Aorta (tissue), 5 donors: Measurements from ENCODE around the gene MOB1A. TPM values are rescaled to one million over a fixed set of nuclear protein-coding genes. Genes with fewer than 3 reads are reported as not detected.
A peak's percentile ranks its signal among the peaks of the same experiment; 100 is the strongest.

Experiments
- ATAC-seq: fragments of 200-7000 bp; cut with Tn5 transposase; one replicate; pipeline ENCODE4 v1.9.1; 2022; ENCODE audit warnings: moderate library complexity; ENCODE audit not compliant: low FRiP score
- DNase-seq, 2 donors: peaks; one replicate each; pipeline ENCODE4 v3.0.0-alpha.2; 2020
- H3K27ac ChIP-seq, 2 donors: one replicate each; pipeline ENCODE4 v1.5.1; 2013; ENCODE audit warnings: low read length in 2 of 2, mild to moderate bottlenecking in 2 of 2, moderate library complexity in 2 of 2, control low read depth in 1 of 2, inconsistent platforms in 1 of 2, low read depth in 1 of 2
- H3K27me3 ChIP-seq, 2 donors: one replicate each; pipeline ENCODE4 v1.6.1; 2013; ENCODE audit warnings: control low read depth in 1 of 2, low read length in 1 of 2, mild to moderate bottlenecking in 1 of 2, moderate library complexity in 1 of 2; ENCODE audit not compliant: insufficient read depth in 2 of 2, control insufficient read depth in 1 of 2
- H3K36me3 ChIP-seq, 2 donors: one replicate each; pipeline ENCODE4 v1.6.1; 2013; ENCODE audit warnings: control low read depth in 1 of 2, low read length in 1 of 2, mild to moderate bottlenecking in 1 of 2; ENCODE audit not compliant: insufficient read depth in 2 of 2, control insufficient read depth in 1 of 2
- H3K4me1 ChIP-seq, 2 donors: one replicate each; pipeline ENCODE4 v1.6.1; 2013; ENCODE audit warnings: low read length in 2 of 2, control low read depth in 1 of 2, mild to moderate bottlenecking in 1 of 2, moderate library complexity in 1 of 2; ENCODE audit not compliant: insufficient read depth in 2 of 2, control insufficient read depth in 1 of 2
- H3K4me3 ChIP-seq, 2 donors: one replicate each; pipeline ENCODE4 v1.5.1; 2013; ENCODE audit warnings: low read length in 2 of 2, control low read depth in 1 of 2, mild to moderate bottlenecking in 1 of 2
- H3K9me3 ChIP-seq: one replicate; pipeline ENCODE4 v1.6.1; 2013; ENCODE audit warnings: mild to moderate bottlenecking, low read length; ENCODE audit not compliant: control insufficient read depth
- WGBS, 2 donors: extraction: QIAGEN DNeasy Blood & Tissue Kit; methylation state at CpG; one replicate each; pipeline ENCODE4 v1.1.7; 2013; 5-methylcytosine and 5-hydroxymethylcytosine counted together
- intact Hi-C, 2 donors: fragments of 100-400 bp; cut with DNase I; formaldehyde crosslinking; loops; one replicate each; pipeline versions ENCODE4 v1.14.2 to v1.15.0; 2022
- polyA plus RNA-seq, 2 donors: library from polyadenylated mRNA; stranded (reverse); fragments of 200-250 nt; gene quantifications; one replicate each; pipeline ENCODE4 v1.2.3, GENCODE V29; 2013
- total RNA-seq, 2 donors: library from RNA; stranded (reverse); fragmentation: NEBNext Ultra II Directional; extraction: Animal tissue kit (Norgen Biotek cat#: 25700); gene quantifications; one replicate each; pipeline ENCODE4 v1.2.1, GENCODE V29; 2021
- donor health status: healthy with polysubstance abuse.
- donor health status: Bipolar disorder and iron deficiency.
- donor health status: DM: no; HTN: no; CAD: no.
- donor health status: DM: no; HTN: no; CAD: no.
- donor health status: DM: yes; HTN: yes; CAD: no.

The MOB1A gene
- total and polyA plus RNA-seq, 4 donors: 35.7 to 105 (median 76.3) TPM

DNA sequence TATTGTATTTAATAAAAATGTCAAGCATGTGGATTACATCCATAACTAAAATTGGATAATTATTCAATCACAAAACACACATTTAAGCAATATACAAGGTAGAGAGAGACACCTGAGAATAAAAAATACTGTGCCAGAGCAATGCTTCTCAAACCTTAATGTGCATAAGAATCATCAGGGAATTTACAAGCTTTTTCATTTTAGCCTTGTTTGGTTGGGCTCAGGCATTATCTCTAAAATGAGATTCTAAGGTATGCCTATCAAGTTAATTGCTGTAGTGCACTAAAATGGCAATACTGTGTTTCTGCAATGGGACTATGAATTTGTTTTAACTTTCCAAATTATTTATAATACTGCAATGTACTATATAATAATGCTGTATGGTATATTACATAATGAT lies 983 bp downstream of the MOB1A start:
- H3K36me3 ChIP-seq: no peaks in the 10 kb centered on the region
- H3K27ac ChIP-seq: no peak overlapping the region
- intact Hi-C loops: loop anchor here in 1 of 2 donors (1.0 kb wide), 1 partner anchor 21 kb away; the partner anchor contains the start of gene MTHFD2
- DNase-seq (no peak), ATAC-seq (no peak)
- H3K4me1 ChIP-seq: peaks cover 0 to 4% of the 10 kb centered on the region in 2 donors
- peak overlapping the region; percentile 94 to 96 for H3K4me3 ChIP-seq
- H3K9me3 ChIP-seq: no peaks in the 10 kb centered on the region
- H3K27me3 ChIP-seq: no peaks in the 10 kb centered on the region

DNA sequence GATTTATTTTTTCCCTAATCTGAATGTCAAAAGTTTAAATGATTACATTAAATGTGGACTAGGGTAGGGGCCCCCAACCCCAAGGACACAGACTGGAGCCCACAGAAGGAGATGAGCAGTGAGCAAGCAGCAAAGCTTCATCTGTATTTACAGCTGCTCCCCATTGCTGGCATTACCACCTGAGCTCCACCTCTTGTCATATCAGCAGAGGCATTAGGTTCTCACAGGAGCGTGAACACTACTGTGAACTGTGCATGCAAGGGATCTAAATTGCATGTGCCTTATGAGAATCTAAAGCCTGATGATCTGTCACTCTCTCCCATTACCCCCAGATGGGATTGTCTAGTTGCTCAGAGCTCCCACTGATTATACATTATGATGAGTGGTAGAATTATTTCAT lies 3.8 kb downstream of the MOB1A start:
- no peak for ATAC-seq
- 94 to 98% methylated on average over 1 of the region's 1 CpG for WGBS, 2 donors
- Histone ChIP-seq H3K36me3 (peaks cover 0 to 2% of the 10 kb centered on the region in 2 donors), H3K27ac (no peak overlapping the region), H3K9me3 (no peaks in the 10 kb centered on the region), H3K4me1 (peaks cover 0 to 4% of the 10 kb centered on the region in 2 donors), H3K4me3 (no peak overlapping the region), H3K27me3 (no peaks in the 10 kb centered on the region)
- no peak for DNase-seq
- intact Hi-C loops: no loop called here

DNA sequence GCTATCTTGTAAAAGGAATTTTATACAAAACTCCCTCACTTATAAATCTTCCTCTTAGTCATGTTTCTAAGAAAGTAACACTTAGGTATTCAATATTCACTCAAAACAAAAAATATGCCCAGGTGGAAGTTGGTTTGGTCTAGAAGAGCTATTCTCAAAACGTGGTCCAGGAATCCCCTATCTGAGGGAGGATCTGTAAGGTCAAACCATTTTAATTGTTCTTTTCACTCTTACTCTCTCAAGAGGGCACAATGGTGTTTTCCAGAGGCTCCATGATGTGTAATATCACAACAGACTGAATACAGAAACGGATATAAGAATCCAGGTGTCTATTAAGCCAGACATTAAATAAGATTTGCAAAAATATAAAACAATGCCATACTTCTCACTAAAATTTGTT lies 9.9 kb downstream of the MOB1A start:
- no peak for ATAC-seq
- Histone ChIP-seq H3K27me3 (no peaks in the 10 kb centered on the region), H3K4me1 (no peaks in the 10 kb centered on the region), H3K36me3 (peaks cover 4 to 6% of the 10 kb centered on the region in 2 donors), H3K9me3 (no peaks in the 10 kb centered on the region), H3K27ac (no peak overlapping the region), H3K4me3 (no peak overlapping the region)
- DNase-seq: no peak
- intact Hi-C loops: no loop called here
- WGBS, 2 donors: 65 to 71% methylated on average over 2 of the region's 2 CpGs

DNA sequence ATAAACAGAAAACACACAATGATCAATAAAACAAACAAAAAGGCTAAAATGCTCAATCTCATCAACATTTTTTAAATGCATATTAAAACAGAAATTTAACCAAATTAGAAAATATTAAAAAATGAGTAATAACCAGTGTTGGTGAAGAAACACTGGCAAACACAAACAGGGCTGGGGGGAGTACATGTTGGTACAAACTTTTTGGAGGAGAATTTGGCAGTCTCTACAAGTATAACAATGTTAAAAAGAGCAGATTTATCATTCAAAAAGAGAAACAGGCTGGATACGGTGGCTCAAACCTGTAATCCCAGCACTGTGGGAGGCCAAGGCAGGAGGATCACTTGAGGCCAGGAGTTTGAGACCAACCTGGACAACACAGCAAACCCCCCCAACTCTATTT lies 13.9 kb downstream of the MOB1A start:
- peaks cover 5 to 8% of the 10 kb centered on the region in 2 donors for H3K36me3 ChIP-seq
- no peaks in the 10 kb centered on the region for H3K27me3 ChIP-seq
- intact Hi-C loops: no loop called here
- no peak for DNase-seq
- H3K27ac ChIP-seq: no peak overlapping the region
- H3K9me3 ChIP-seq: no peaks in the 10 kb centered on the region
- no peak overlapping the region for H3K4me3 ChIP-seq
- H3K4me1 ChIP-seq: no peaks in the 10 kb centered on the region
- 96 to 98% methylated on average over 1 of the region's 1 CpG for WGBS, 2 donors
- ATAC-seq: no peak

DNA sequence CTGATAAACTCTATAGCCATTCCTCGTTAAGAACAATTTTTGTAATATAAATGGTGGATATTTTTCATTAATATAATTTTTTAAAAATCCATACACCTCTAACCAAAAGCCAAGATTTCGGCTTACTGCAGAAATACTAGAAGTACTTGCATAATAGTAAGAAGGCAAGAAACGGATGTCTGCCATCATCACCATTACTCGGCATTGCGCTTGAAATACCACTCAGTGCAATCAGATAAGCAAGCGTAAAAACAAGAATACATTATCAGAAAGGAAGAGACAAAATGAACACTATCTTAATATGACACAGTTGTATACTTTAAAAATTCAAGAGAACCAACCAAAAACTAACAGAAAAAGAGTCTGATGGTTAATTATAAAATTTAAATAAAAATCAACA lies 15.7 kb downstream of the MOB1A start:
- no peak for DNase-seq
- intact Hi-C loops: no loop called here

DNA sequence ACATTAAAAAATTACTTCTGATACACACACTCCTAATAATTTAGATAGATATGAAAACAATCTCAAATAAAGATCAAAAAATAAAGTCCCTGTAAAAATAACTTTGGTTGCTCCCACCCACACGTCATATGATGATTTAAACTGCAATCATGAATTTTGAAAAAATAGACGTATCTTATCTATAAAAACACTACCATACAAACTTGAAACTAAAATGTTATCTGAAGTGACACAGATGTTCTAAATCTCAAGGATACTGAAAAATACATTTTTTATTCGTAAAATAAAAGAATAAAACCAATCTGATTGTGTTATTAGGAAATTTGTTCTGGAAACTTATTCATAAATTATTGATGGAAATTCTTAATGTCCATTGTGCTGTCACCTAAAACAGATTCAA lies 22.8 kb downstream of the MOB1A start:
- Histone ChIP-seq H3K36me3 (peaks cover 2 to 9% of the 10 kb centered on the region in 2 donors), H3K4me1 (no peaks in the 10 kb centered on the region), H3K9me3 (no peaks in the 10 kb centered on the region), H3K27ac (no peak overlapping the region), H3K27me3 (no peaks in the 10 kb centered on the region), H3K4me3 (no peak overlapping the region)
- intact Hi-C loops: no loop called here
- ATAC-seq (no peak), DNase-seq (no peak)
- WGBS, 2 donors: 68 to 75% methylated on average over 3 of the region's 3 CpGs

More for the DNA sequence above, 15.7 kb downstream of the MOB1A start:
- no peaks in the 10 kb centered on the region for H3K27me3 ChIP-seq
- WGBS, 2 donors: 87 to 88% methylated on average over 6 of the region's 6 CpGs
- no peak for ATAC-seq
- H3K4me3 ChIP-seq: no peak overlapping the region
- H3K9me3 ChIP-seq: no peaks in the 10 kb centered on the region
- H3K27ac ChIP-seq: no peak overlapping the region
- no peaks in the 10 kb centered on the region for H3K4me1 ChIP-seq
- H3K36me3 ChIP-seq: peaks cover 6% of the 10 kb centered on the region in 2 donors

DNA sequence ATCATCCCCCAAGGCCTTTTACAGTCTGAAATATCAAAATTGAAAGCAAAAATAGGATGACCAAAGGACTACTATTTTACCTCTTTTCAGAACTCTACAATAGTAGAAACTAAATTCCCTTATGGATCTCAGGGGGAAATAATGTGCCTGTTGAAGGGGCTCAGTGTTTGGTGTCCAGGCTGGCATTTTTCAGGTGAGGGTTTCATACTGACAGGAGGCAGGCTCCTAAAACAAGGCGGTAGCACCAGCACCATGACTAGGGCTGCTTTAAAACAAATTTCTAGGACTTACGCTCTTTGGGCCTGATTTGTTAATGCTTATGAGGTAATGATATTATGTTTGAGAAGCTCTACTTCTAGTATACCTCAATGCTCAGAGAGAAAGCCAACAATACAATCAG lies 25.7 kb downstream of the MOB1A start:
- ATAC-seq (no peak), DNase-seq (no peak)
- Histone ChIP-seq H3K36me3 (peaks cover 0 to 9% of the 10 kb centered on the region in 2 donors), H3K27ac (no peak overlapping the region), H3K9me3 (no peaks in the 10 kb centered on the region), H3K27me3 (no peaks in the 10 kb centered on the region), H3K4me3 (no peak overlapping the region), H3K4me1 (no peaks in the 10 kb centered on the region)
- intact Hi-C loops: no loop called here
- WGBS, 2 donors: 81 to 93% methylated on average over 2 of the region's 2 CpGs

DNA sequence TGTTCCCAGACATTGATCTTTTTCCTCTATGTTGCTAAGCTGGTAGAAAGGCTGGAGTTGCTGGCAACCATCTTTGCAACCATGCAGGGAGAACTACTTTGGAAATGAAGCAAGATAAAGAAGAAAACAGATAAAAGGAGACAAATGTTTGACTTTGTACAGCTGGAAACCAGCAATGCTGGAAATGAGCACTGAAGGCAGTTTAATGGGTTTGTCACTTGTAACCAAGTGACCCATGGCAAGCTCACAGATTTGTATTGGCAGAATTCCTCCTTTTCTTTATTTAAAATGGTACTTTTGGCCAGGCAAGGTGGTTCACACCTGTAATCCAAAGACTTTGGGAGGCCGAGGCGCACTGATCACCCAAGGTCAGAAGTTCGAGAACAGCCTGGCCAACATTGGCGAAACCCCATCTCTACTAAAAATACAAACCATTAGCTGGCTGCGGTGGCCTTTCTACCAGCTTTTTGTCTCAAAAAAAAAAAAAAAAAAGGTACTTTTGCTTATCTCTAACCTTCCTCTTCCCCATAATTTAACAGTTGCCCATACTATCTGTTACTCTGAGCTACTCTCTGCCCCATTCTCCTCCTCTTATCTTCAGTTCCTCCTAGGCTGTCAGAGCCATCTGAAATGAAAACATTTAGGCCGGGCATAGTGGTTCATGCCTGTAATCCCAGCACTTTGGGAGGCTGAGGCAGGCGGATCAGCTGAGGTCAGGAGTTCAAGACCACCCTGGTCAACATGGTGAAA lies 28.9 kb downstream of the MOB1A start:
- no peak for ATAC-seq
- Histone ChIP-seq H3K9me3 (no peaks in the 10 kb centered on the region), H3K4me3 (no peak overlapping the region), H3K27me3 (no peaks in the 10 kb centered on the region), H3K27ac (no peak overlapping the region), H3K36me3 (peaks cover 0 to 3% of the 10 kb centered on the region in 2 donors), H3K4me1 (no peaks in the 10 kb centered on the region)
- no peak for DNase-seq
- intact Hi-C loops: loop anchor here (5.0 to 10.0 kb wide), 4 partner anchors 48 to 325 kb away; partner anchors contain the start of genes MTHFD2 (in 1 of the 2) and STAMBP (in 1 of the 2)
- WGBS, 2 donors: 84 to 85% methylated on average over 7 of the region's 7 CpGs

DNA sequence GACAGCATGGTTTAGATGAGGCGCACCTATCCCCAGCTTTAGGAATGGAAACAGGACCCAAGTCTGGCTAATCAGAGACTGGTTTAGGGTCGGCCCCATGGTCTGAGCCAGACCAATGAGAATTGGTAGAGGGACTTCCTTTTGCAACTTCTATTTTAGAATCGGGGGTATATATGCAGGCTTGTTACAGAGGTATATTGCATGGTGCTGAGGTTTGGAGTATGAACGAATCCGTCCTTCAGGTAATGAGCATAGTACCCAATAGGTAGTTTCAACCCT lies 29.5 kb downstream of the MOB1A start:
- 86% methylated on average over 5 of the region's 5 CpGs for WGBS, 2 donors
- Histone ChIP-seq H3K27ac (no peak overlapping the region), H3K36me3 (peaks cover 0 to 3% of the 10 kb centered on the region in 2 donors), H3K4me1 (no peaks in the 10 kb centered on the region), H3K9me3 (no peaks in the 10 kb centered on the region), H3K27me3 (no peaks in the 10 kb centered on the region), H3K4me3 (no peak overlapping the region)
- no peak for ATAC-seq
- DNase-seq: no peak
- intact Hi-C loops: loop anchor here (5.0 to 10.0 kb wide), 4 partner anchors 48 to 324 kb away; partner anchors contain the start of genes MTHFD2 (in 1 of the 2) and STAMBP (in 1 of the 2)
